Gastrocnemius medialis (tissue), 4 donors: Measurements from ENCODE around the gene RIMBP2.

Source experiments
- CTCF ChIP-seq, 5 experiments: fragments of 450-650 bp in 3 of 5; fragments of 200-600 bp in 2 of 5; sonication (generic) in 2 of 5; IDR thresholded peaks in 4 of 5; conservative IDR thresholded peaks in 1 of 5; 1 replicate in 4 of 5; 2 replicates in 1 of 5; pipeline ENCODE4 v1.5.1; 2016 to 2019; ENCODE audit warnings: antibody characterized with exemption in 5 of 5, mild to moderate bottlenecking in 3 of 5, moderate library complexity in 3 of 5
- POLR2A ChIP-seq, 2 donors: fragments of 450-650 bp; IDR thresholded peaks; one replicate each; pipeline ENCODE4 v1.6.1; 2017; ENCODE audit warnings: antibody characterized with exemption in 2 of 2, mild to moderate bottlenecking in 2 of 2, moderate library complexity in 2 of 2

- TF ChIP-seq CTCF (IDR thresholded peaks at IDR 0.05 in 4 of 5, conservative IDR thresholded peaks at IDR 0.05 in 1 of 5), result no peak
- TF ChIP-seq POLR2A (IDR thresholded peaks at IDR 0.05), result no peak
These were observed 179.0 kb downstream of the RIMBP2 start for GRCh38 chr12:130537051-130537450.
